ENCODE data around the gene NRG3. TPM values are rescaled to one million over a fixed set of nuclear protein-coding genes. Genes with fewer than 3 reads are reported as not detected.

NRG3 gene
- total RNA-seq, 1 experiment from 2014 or later: 0.08 TPM

DNA sequence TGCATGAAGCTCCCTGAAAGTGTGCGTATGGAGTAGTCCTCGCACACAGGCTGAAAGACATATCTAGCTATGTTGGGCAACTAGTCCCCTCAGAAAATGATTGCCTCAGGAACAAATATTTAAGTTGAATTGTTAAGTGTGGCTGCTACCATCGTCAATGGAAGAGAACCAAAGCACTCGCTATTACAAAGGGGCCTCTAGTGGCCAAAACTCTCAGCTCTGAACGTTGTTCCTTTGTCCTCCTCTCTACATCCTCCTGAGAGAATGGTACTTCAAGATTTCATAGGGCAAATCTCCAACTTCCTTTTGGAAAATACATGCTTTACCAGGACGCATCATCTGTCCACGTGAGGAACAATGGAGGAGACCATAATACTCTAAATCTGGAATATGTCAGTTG is 209.9 kb downstream of the NRG3 start:
- no peaks in the 10 kb centered on the region for H3K4me1 ChIP-seq (ENCODE audit: control insufficient read depth, insufficient read depth, low read length)
- ATAC-seq: no peak
- no peaks in the 10 kb centered on the region for H3K36me3 ChIP-seq (ENCODE audit: control insufficient read depth, insufficient read depth, low read length)
- no peak for DNase-seq (ENCODE audit: low read depth, low spot score)
- in situ Hi-C loops (cut with HindIII; ENCODE audit: low pct_unique_long_range_greater_than_20kb, low sequenced_read_pairs) (no loop called here), intact Hi-C loops (cut with micrococcal nuclease; ENCODE audit: unreplicated experiment) (no loop called here)
- H3K9me3 ChIP-seq (ENCODE audit: control insufficient read depth, insufficient read depth, low read depth, low read length): no peaks in the 10 kb centered on the region
- CTCF ChIA-PET: no interaction called here
- H3K4me3 ChIP-seq (ENCODE audit: low read depth in 2 of 2, low read length in 2 of 2): no peak overlapping the region
- POLR2A ChIA-PET: no interaction called here
- H3K27ac ChIP-seq (ENCODE audit: low read length): no peak overlapping the region
- no TSS peak for BruUV-seq (replicated peaks)
- no peaks in the 10 kb centered on the region for H3K27me3 ChIP-seq (ENCODE audit: control insufficient read depth, insufficient read depth, low read length)
- TF ChIP-seq, protein P1, sequence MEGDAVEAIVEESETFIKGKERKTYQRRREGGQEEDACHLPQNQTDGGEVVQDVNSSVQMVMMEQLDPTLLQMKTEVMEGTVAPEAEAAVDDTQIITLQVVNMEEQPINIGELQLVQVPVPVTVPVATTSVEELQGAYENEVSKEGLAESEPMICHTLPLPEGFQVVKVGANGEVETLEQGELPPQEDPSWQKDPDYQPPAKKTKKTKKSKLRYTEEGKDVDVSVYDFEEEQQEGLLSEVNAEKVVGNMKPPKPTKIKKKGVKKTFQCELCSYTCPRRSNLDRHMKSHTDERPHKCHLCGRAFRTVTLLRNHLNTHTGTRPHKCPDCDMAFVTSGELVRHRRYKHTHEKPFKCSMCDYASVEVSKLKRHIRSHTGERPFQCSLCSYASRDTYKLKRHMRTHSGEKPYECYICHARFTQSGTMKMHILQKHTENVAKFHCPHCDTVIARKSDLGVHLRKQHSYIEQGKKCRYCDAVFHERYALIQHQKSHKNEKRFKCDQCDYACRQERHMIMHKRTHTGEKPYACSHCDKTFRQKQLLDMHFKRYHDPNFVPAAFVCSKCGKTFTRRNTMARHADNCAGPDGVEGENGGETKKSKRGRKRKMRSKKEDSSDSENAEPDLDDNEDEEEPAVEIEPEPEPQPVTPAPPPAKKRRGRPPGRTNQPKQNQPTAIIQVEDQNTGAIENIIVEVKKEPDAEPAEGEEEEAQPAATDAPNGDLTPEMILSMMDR (IDR thresholded peaks at IDR 0.05): peak; percentile 20; the same call in 1 of the 2 replicates
- TF ChIP-seq, protein P2, sequence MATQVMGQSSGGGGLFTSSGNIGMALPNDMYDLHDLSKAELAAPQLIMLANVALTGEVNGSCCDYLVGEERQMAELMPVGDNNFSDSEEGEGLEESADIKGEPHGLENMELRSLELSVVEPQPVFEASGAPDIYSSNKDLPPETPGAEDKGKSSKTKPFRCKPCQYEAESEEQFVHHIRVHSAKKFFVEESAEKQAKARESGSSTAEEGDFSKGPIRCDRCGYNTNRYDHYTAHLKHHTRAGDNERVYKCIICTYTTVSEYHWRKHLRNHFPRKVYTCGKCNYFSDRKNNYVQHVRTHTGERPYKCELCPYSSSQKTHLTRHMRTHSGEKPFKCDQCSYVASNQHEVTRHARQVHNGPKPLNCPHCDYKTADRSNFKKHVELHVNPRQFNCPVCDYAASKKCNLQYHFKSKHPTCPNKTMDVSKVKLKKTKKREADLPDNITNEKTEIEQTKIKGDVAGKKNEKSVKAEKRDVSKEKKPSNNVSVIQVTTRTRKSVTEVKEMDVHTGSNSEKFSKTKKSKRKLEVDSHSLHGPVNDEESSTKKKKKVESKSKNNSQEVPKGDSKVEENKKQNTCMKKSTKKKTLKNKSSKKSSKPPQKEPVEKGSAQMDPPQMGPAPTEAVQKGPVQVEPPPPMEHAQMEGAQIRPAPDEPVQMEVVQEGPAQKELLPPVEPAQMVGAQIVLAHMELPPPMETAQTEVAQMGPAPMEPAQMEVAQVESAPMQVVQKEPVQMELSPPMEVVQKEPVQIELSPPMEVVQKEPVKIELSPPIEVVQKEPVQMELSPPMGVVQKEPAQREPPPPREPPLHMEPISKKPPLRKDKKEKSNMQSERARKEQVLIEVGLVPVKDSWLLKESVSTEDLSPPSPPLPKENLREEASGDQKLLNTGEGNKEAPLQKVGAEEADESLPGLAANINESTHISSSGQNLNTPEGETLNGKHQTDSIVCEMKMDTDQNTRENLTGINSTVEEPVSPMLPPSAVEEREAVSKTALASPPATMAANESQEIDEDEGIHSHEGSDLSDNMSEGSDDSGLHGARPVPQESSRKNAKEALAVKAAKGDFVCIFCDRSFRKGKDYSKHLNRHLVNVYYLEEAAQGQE (IDR thresholded peaks at IDR 0.05; ENCODE audit: insufficient read depth in 1 of 2, low read depth in 2 of 2, low read length in 1 of 2): no peak

DNA sequence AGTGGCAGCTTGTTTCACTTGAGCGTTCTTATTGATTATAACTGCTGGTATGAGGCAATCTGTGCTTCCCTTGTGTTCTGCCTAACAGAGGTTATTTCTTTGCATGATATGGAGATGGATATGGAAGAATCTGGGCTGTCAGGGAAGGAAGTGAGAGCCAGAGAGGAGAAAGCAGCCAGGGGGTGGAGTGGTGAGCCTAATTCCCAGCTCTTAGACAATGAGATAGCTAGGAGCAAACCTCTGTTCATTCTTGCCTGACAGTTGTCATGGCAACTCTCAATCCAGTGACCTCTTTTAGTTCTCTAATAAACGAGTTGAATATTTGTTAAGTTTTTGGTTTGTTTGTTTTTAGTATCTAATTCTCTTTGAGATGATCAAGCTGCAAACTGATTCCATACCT is 214.3 kb downstream of the NRG3 start:
- DNase-seq (ENCODE audit: low read depth, low spot score) (no peak), ATAC-seq (no peak)
- TF ChIP-seq POLR2AphosphoS5 (IDR thresholded peaks at IDR 0.05; ENCODE audit: low read depth, low read length) (no peak), SIN3A (IDR thresholded peaks at IDR 0.05; ENCODE audit: borderline replicate concordance, insufficient read depth, low read depth, low read length) (no peak), TCF7L2 (IDR thresholded peaks at IDR 0.05; ENCODE audit: low read depth, low read length) (no peak)
- TF ChIP-seq, protein P1 (IDR thresholded peaks at IDR 0.05): no peak
- TF ChIP-seq, protein P2 (IDR thresholded peaks at IDR 0.05; ENCODE audit: insufficient read depth in 1 of 2, low read depth in 2 of 2, low read length in 1 of 2): no peak
- Histone ChIP-seq H3K27me3 (ENCODE audit: control insufficient read depth, insufficient read depth, low read length) (no peaks in the 10 kb centered on the region), H3K4me1 (ENCODE audit: control insufficient read depth, insufficient read depth, low read length) (no peaks in the 10 kb centered on the region), H3K36me3 (ENCODE audit: control insufficient read depth, insufficient read depth, low read length) (no peaks in the 10 kb centered on the region), H3K4me3 (ENCODE audit: low read depth in 2 of 2, low read length in 2 of 2) (no peak overlapping the region), H3K9me3 (ENCODE audit: control insufficient read depth, insufficient read depth, low read depth, low read length) (no peaks in the 10 kb centered on the region), H3K27ac (ENCODE audit: low read length) (no peak overlapping the region)
- in situ Hi-C loops (cut with HindIII; ENCODE audit: low pct_unique_long_range_greater_than_20kb, low sequenced_read_pairs) (no loop called here), intact Hi-C loops (cut with micrococcal nuclease; ENCODE audit: unreplicated experiment) (no loop called here)
- ChIA-PET CTCF (no interaction called here), POLR2A (no interaction called here)
- no TSS peak for BruUV-seq (replicated peaks)

Measured in Panc1 (cell line).